Measurements from ENCODE around the gene RTN4R.

DNA sequence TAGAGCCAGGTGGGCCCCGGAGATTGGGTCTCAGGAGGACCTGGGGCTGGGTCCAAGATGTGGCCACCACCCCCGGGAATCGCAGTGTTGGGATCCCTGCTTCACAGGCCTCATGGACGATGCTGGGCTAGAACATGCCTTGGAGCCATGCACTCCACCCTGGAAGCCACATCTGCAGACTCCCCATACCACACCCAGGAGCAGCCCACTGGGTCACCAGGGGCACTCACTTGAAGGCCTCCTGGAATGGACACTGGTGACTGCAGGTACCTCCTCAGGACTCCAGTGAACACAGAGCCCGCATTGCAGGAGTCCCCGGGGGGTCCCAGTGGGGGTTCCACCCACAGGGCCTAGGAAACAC is 25.0 kb downstream of the RTN4R start:
- TF ChIP-seq POLR2A (IDR thresholded peaks at IDR 0.05) (no peak), POLR2AphosphoS5 (IDR thresholded peaks at IDR 0.05) (no peak)
- TF ChIP-seq, protein P1, sequence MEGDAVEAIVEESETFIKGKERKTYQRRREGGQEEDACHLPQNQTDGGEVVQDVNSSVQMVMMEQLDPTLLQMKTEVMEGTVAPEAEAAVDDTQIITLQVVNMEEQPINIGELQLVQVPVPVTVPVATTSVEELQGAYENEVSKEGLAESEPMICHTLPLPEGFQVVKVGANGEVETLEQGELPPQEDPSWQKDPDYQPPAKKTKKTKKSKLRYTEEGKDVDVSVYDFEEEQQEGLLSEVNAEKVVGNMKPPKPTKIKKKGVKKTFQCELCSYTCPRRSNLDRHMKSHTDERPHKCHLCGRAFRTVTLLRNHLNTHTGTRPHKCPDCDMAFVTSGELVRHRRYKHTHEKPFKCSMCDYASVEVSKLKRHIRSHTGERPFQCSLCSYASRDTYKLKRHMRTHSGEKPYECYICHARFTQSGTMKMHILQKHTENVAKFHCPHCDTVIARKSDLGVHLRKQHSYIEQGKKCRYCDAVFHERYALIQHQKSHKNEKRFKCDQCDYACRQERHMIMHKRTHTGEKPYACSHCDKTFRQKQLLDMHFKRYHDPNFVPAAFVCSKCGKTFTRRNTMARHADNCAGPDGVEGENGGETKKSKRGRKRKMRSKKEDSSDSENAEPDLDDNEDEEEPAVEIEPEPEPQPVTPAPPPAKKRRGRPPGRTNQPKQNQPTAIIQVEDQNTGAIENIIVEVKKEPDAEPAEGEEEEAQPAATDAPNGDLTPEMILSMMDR (IDR thresholded peaks at IDR 0.05): no peak
